Measurements from ENCODE around the gene TMEM86B.

DNA sequence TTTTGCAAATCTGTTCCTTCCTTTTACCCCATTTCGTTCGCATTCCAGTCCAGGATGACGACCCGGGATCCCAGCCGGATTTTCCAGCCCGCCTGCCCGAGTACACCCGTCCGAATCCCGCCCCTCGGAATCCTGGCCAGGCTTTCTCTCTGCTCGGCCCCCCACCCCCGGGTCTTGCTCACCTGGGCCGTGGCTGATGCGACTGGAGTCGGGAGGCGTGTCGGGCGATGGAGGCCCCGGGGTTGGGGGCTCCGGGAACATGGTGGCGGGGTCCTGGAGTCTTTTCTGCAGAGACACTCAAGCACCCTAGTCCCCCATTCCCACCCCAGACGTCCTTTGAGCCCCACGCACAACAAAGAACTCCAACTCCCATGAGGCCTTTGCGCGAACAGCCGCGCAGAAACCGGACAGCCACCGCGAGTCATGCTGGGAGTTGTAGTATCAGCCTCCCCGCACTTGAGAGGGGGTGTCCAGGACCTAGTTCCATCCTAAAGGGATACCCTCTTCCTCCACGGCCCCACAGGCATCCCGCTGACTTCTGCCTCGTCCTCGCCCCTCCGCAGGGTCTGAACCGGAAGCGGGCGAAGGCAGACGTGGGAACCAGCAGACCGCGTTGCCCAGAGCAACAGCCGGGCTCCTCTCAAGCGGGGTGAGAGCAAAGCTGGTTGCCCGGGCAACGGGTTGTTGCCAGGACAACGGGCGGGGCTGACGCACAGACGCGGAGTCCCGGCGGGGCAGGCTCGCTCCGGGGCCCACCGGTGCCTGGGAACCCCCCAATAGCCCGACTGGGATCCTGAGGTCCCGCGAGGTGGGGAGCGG lies 49.6 kb downstream of the TMEM86B start:
- TF ChIP-seq POLR2A (IDR thresholded peaks at IDR 0.05) = no peak
- TF ChIP-seq, protein P1, sequence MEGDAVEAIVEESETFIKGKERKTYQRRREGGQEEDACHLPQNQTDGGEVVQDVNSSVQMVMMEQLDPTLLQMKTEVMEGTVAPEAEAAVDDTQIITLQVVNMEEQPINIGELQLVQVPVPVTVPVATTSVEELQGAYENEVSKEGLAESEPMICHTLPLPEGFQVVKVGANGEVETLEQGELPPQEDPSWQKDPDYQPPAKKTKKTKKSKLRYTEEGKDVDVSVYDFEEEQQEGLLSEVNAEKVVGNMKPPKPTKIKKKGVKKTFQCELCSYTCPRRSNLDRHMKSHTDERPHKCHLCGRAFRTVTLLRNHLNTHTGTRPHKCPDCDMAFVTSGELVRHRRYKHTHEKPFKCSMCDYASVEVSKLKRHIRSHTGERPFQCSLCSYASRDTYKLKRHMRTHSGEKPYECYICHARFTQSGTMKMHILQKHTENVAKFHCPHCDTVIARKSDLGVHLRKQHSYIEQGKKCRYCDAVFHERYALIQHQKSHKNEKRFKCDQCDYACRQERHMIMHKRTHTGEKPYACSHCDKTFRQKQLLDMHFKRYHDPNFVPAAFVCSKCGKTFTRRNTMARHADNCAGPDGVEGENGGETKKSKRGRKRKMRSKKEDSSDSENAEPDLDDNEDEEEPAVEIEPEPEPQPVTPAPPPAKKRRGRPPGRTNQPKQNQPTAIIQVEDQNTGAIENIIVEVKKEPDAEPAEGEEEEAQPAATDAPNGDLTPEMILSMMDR (IDR thresholded peaks at IDR 0.05) = no peak

Measured in thyroid gland (tissue), 4 donors.